Activated CD4-positive, alpha-beta T cell treated with anti-CD3 and anti-CD28 coated beads, Interleukin-2, amount 10 ng/mL, durations not matched to agents 7 days and 5 days (primary cell): ENCODE results near the gene RBBP9. TPM values are rescaled to one million over a fixed set of nuclear protein-coding genes. Genes with fewer than 3 reads are reported as not detected.
A peak's percentile ranks its signal among the peaks of the same experiment; 100 is the strongest.
"Not testable (repeated sequence)": the region's sequence is repeated elsewhere in the genome, so short reads cannot be mapped to it uniquely, and the experiment has no call there.

Experiments used
- CTCF ChIA-PET: fragments of 350-600 bp; sonication (Branson Sonifier 250); formaldehyde crosslinking; loops from one replicate; lab custom pipeline; 2021; ENCODE audit warnings: antibody characterized with exemption; lab: Charles Lee
- POLR2A ChIA-PET: fragments of 350-600 bp; sonication (Branson Sonifier 250); formaldehyde crosslinking; loops from one replicate; lab custom pipeline; 2021; ENCODE audit warnings: antibody characterized with exemption; lab: Charles Lee
- DNase-seq: peaks from one replicate; pipeline ENCODE4 v3.0.0-alpha.2; 2020
- H3K27ac Mint-ChIP-seq: one replicate; pipeline ENCODE4 v1.8.0; 2021; ENCODE audit warnings: mild to moderate bottlenecking, moderate library complexity, mixed read lengths
- H3K27me3 Mint-ChIP-seq: one replicate; pipeline ENCODE4 v1.8.0; 2021; ENCODE audit warnings: mixed read lengths
- H3K36me3 Mint-ChIP-seq: one replicate; pipeline ENCODE4 v1.8.0; 2021; ENCODE audit warnings: low read depth, mixed read lengths
- H3K4me1 Mint-ChIP-seq: one replicate; pipeline ENCODE4 v1.8.0; 2021; ENCODE audit warnings: mixed read lengths
- H3K4me3 Mint-ChIP-seq: one replicate; pipeline ENCODE4 v1.8.0; 2021; ENCODE audit warnings: mild to moderate bottlenecking, moderate library complexity, mixed read lengths
- H3K9me3 Mint-ChIP-seq: one replicate; pipeline ENCODE4 v1.8.0; 2021; ENCODE audit warnings: mixed read lengths
- total RNA-seq, 2 experiments: library from RNA; stranded (reverse); gene quantifications; one replicate each; pipeline ENCODE4 v1.2.3, GENCODE V29; 2021

Gene RBBP9
- total RNA-seq, result 10 to 100 TPM; 11.6 to 12.9 TPM

- no peaks in the 10 kb centered on the region for H3K27me3 Mint-ChIP-seq
- CTCF ChIA-PET, result interaction anchor here (0.8 to 3.9 kb wide), 10 partner anchors 10 to 32 kb away, joined by 3 to 29 read pairs (median 4); partner anchors contain the start of genes DZANK1, POLR3F and SEC23B
- peaks cover 26% of the 10 kb centered on the region for H3K4me1 Mint-ChIP-seq
- POLR2A ChIA-PET, result interaction anchor here (1.6 kb wide), 1 partner anchor 10 kb away, joined by 5 read pairs; the partner anchor contains the start of gene SEC23B
- H3K9me3 Mint-ChIP-seq, result no peaks in the 10 kb centered on the region
- peaks cover 8% of the 10 kb centered on the region for H3K36me3 Mint-ChIP-seq
- peak within 1 kb of the TSS; percentile 88 for H3K4me3 Mint-ChIP-seq
- peak within 1 kb of the TSS; percentile 85 for H3K27ac Mint-ChIP-seq
- DNase-seq, result peak; percentile 71
Observed at GRCh38 chr20:18496740-18497592, at the start of gene RBBP9. RBBP9 (minus strand) TSS chr20:18497225; CDS start chr20:18497167, 58 bp downstream.

- Mint-ChIP-seq H3K4me1 (no peaks in the 10 kb centered on the region), H3K4me3 (no peak overlapping the region), H3K36me3 (peaks cover 44% of the 10 kb centered on the region), H3K27me3 (no peaks in the 10 kb centered on the region), H3K27ac (no peak overlapping the region), H3K9me3 (no peaks in the 10 kb centered on the region)
- CTCF ChIA-PET, result no interaction called here
- DNase-seq, result no peak
- POLR2A ChIA-PET, result no interaction called here
Observed at GRCh38 chr20:18545566-18545965, 48.5 kb upstream of the RBBP9 start.

- peaks cover 48% of the 10 kb centered on the region for H3K36me3 Mint-ChIP-seq
- no peak overlapping the region for H3K4me3 Mint-ChIP-seq
- H3K4me1 Mint-ChIP-seq, result no peaks in the 10 kb centered on the region
- H3K27me3 Mint-ChIP-seq, result no peaks in the 10 kb centered on the region
- CTCF ChIA-PET, result no interaction called here
- no peak for DNase-seq
- H3K9me3 Mint-ChIP-seq, result no peaks in the 10 kb centered on the region
- no peak overlapping the region for H3K27ac Mint-ChIP-seq
- POLR2A ChIA-PET, result no interaction called here
Observed at GRCh38 chr20:18543932-18544331, 46.9 kb upstream of the RBBP9 start.

DNA sequence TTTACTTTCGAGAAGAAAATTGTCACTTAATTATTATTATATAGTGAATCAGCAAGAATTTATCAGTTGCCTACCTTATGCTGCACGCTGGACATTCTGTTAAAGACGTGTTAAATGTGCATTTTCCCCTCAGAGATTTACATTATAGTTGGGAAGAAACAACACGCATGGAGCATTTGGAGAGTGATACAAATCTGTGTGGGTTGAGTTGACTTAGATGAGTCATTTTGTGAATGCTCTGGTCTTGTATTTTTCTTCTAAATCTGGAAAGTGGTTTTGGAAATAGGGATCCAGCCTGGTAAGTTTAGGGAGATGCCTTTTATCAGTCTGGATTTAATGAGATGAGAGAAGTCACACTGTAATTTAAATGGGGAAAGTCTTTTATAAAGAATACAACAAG, 46.2 kb upstream of the RBBP9 start:
- H3K27me3 Mint-ChIP-seq, result no peaks in the 10 kb centered on the region
- CTCF ChIA-PET, result no interaction called here
- H3K27ac Mint-ChIP-seq, result no peak overlapping the region
- no peaks in the 10 kb centered on the region for H3K9me3 Mint-ChIP-seq
- POLR2A ChIA-PET, result no interaction called here
- no peaks in the 10 kb centered on the region for H3K4me1 Mint-ChIP-seq
- H3K4me3 Mint-ChIP-seq, result no peak overlapping the region
- no peak for DNase-seq
- H3K36me3 Mint-ChIP-seq, result peaks cover 44% of the 10 kb centered on the region

- H3K27ac Mint-ChIP-seq, result no peak overlapping the region
- no peaks in the 10 kb centered on the region for H3K27me3 Mint-ChIP-seq
- no peaks in the 10 kb centered on the region for H3K4me1 Mint-ChIP-seq
- CTCF ChIA-PET, result interaction anchor here (1.2 kb wide), 1 partner anchor 38 kb away, joined by 3 read pairs; no protein-coding TSS in a partner anchor
- no peaks in the 10 kb centered on the region for H3K9me3 Mint-ChIP-seq
- no peak overlapping the region for H3K4me3 Mint-ChIP-seq
- no peak for DNase-seq
- peaks cover 45% of the 10 kb centered on the region for H3K36me3 Mint-ChIP-seq
- POLR2A ChIA-PET, result no interaction called here
Observed at GRCh38 chr20:18541741-18542140, 44.7 kb upstream of the RBBP9 start.

- Mint-ChIP-seq H3K4me3 (no peak overlapping the region), H3K36me3 (peaks cover 43% of the 10 kb centered on the region), H3K27ac (no peak overlapping the region), H3K27me3 (no peaks in the 10 kb centered on the region), H3K9me3 (no peaks in the 10 kb centered on the region), H3K4me1 (no peaks in the 10 kb centered on the region)
- DNase-seq, result no peak
- POLR2A ChIA-PET, result no interaction called here
- CTCF ChIA-PET, result no interaction called here
Observed at GRCh38 chr20:18537651-18538050, 40.6 kb upstream of the RBBP9 start.

DNA sequence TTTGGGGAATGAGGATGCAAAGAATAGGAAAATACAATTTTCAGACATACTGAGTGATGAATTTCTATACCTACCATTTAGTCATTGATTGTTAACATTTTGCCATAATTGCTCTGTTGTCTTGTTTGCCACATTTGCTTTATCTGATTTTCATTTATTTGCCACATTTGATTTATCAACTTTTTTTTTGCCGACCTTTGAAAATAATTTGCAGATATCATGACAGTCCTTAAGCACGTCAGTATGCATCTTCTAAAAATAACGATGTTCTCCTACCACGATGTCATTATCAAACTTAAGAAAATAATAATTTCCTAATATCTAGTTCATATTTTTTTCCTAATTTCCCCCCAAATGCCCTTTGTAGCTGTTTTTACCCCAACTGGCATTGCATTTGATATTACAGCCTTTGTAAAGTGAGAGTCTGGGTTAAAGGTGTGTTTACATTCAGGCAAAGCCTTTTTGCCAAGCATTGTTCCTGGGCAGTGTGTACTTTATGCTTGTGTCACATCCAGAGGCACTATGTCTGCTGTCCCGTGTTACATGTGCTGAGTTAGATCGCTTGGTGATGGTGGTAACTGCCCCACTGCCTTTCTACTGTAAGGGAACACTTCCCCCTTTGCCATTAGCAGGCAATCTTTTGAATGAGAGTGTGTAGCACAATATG, 37.1 kb upstream of the RBBP9 start:
- Mint-ChIP-seq H3K4me1 (no peaks in the 10 kb centered on the region), H3K9me3 (no peaks in the 10 kb centered on the region), H3K4me3 (no peak overlapping the region), H3K27me3 (no peaks in the 10 kb centered on the region), H3K36me3 (peaks cover 53% of the 10 kb centered on the region), H3K27ac (no peak overlapping the region)
- DNase-seq, result no peak
- ChIA-PET POLR2A (no interaction called here), CTCF (no interaction called here)

- DNase-seq, result no peak
- no peaks in the 10 kb centered on the region for H3K4me1 Mint-ChIP-seq
- no peaks in the 10 kb centered on the region for H3K9me3 Mint-ChIP-seq
- no peak overlapping the region for H3K27ac Mint-ChIP-seq
- no peaks in the 10 kb centered on the region for H3K27me3 Mint-ChIP-seq
- no peak overlapping the region for H3K4me3 Mint-ChIP-seq
- peaks cover 57% of the 10 kb centered on the region for H3K36me3 Mint-ChIP-seq
- POLR2A ChIA-PET, result no interaction called here
- CTCF ChIA-PET, result no interaction called here
Observed at GRCh38 chr20:18533491-18533890, 36.5 kb upstream of the RBBP9 start.

DNA sequence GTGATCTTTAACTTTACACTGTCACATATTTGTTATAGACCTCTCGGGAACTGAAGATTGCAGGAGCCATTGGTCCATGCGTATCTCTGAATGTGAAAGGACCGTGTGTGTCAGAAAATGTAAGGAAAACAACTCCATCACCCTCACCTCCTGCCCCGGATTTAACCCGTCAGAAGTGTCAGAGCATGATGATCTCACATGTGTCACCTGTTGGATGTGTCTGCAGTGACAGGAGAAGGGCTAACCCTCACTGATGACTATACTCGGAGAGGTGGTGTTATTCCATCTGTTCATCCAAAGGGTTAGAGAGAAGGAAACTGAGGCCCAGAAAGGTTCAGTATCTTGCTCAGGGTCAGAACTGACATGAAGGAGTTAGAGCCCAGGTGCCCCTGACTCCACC, 35.6 kb upstream of the RBBP9 start:
- Mint-ChIP-seq H3K4me1 (no peaks in the 10 kb centered on the region), H3K9me3 (no peaks in the 10 kb centered on the region), H3K36me3 (peaks cover 56% of the 10 kb centered on the region), H3K27ac (no peak overlapping the region), H3K4me3 (no peak overlapping the region), H3K27me3 (no peaks in the 10 kb centered on the region)
- DNase-seq, result no peak
- ChIA-PET CTCF (no interaction called here), POLR2A (no interaction called here)

DNA sequence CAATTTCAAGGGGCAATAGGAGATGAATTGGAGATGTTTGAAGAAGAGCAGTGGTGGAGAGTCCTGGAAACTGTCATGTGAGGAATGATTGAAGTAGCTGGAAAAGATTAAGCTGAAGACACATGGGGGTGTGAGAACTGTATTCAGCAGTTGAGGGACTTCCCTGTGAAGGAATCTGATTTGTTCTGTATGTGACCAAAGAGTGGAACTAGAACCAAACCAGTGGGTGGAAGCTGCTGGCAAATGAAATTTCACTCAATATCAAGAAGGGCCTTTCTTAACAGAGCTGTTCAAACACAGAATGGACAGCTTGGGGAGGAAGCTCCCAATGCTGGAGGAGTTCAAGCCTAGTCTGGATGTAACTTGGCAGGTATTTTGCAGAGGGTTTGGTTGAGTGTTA, 32.0 kb upstream of the RBBP9 start:
- Mint-ChIP-seq H3K27me3 (no peaks in the 10 kb centered on the region), H3K4me3 (no peak overlapping the region), H3K27ac (no peak overlapping the region), H3K4me1 (no peaks in the 10 kb centered on the region), H3K36me3 (peaks cover 58% of the 10 kb centered on the region), H3K9me3 (no peaks in the 10 kb centered on the region)
- no peak for DNase-seq
- ChIA-PET CTCF (interaction anchor here (0.7 to 1.2 kb wide), 3 partner anchors 14 to 1025 kb away, joined by 3 to 4 read pairs (median 3); partner anchors contain the start of gene SEC23B), POLR2A (no interaction called here)

- DNase-seq, result no peak
- CTCF ChIA-PET, result no interaction called here
Observed at GRCh38 chr20:18527836-18528235, 30.8 kb upstream of the RBBP9 start.

GRCh38 chr20:18527339-18527738, 30.3 kb upstream of the RBBP9 start:
- H3K36me3 Mint-ChIP-seq, result peaks cover 54% of the 10 kb centered on the region
- H3K4me3 Mint-ChIP-seq, result no peak overlapping the region
- DNase-seq, result no peak
- no peaks in the 10 kb centered on the region for H3K27me3 Mint-ChIP-seq
- H3K9me3 Mint-ChIP-seq, result no peaks in the 10 kb centered on the region
- peak overlapping the region; percentile 37 for H3K27ac Mint-ChIP-seq
- ChIA-PET CTCF (no interaction called here), POLR2A (no interaction called here)
- H3K4me1 Mint-ChIP-seq, result no peaks in the 10 kb centered on the region

More at GRCh38 chr20:18527836-18528235, 30.8 kb upstream of the RBBP9 start:
- H3K9me3 Mint-ChIP-seq, result no peaks in the 10 kb centered on the region
- no peaks in the 10 kb centered on the region for H3K4me1 Mint-ChIP-seq
- POLR2A ChIA-PET, result no interaction called here
- H3K36me3 Mint-ChIP-seq, result peaks cover 59% of the 10 kb centered on the region
- H3K27me3 Mint-ChIP-seq, result no peaks in the 10 kb centered on the region
- H3K27ac Mint-ChIP-seq, result no peak overlapping the region
- H3K4me3 Mint-ChIP-seq, result no peak overlapping the region

DNA sequence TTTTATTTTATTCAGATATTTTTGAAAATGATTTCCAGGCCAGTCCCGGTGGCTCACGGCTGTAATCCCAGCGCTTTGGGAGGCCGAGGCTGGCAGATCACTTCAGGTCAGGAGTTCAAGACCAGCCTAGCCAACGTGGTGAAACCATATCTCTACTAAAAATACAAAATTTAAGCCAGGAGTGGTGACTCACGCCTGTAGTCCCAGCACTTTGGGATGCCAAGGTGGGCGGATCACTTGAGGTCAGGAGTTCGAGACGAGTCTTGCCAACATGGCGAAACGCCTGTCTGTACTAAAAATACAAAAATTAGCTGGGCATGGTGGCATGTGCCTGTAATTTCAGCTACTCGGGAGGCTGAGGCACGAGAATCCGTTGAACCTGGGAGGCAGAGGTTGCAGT, 29.7 kb upstream of the RBBP9 start:
- POLR2A ChIA-PET, H3K27me3 Mint-ChIP-seq, H3K4me3 Mint-ChIP-seq, DNase-seq, H3K9me3 Mint-ChIP-seq, H3K4me1 Mint-ChIP-seq, CTCF ChIA-PET: not testable (repeated sequence)
- Mint-ChIP-seq H3K27ac (peak overlapping the region; percentile 54), H3K36me3 (peaks cover 48% of the 10 kb centered on the region)
